Ishikawa (cell line): ENCODE measurements around the gene RGCC.
A peak's percentile ranks its signal among the peaks of the same experiment; 100 is the strongest.

ENCODE experiments used
- CEBPB ChIP-seq: IDR thresholded peaks from 2 replicates; pipeline ENCODE4 v1.6.1; 2012
- CREB1 ChIP-seq: IDR thresholded peaks from 2 replicates; pipeline ENCODE4 v1.6.1; 2012; ENCODE audit warnings: low read depth
- EGR1 ChIP-seq: IDR thresholded peaks from 2 replicates; pipeline ENCODE4 v1.6.1; 2012
- EP300 ChIP-seq: IDR thresholded peaks from 2 replicates; pipeline ENCODE4 v1.6.1; 2012; ENCODE audit warnings: borderline replicate concordance
- FOXM1 ChIP-seq: IDR thresholded peaks from 2 replicates; pipeline ENCODE4 v1.6.1; 2012; ENCODE audit warnings: low read depth, borderline replicate concordance
- NFIC ChIP-seq: IDR thresholded peaks from 2 replicates; pipeline ENCODE4 v1.6.1; 2012
- RAD21 ChIP-seq: IDR thresholded peaks from 2 replicates; pipeline ENCODE4 v1.6.1; 2012; ENCODE audit warnings: low read depth
- REST ChIP-seq: IDR thresholded peaks from 2 replicates; pipeline ENCODE4 v1.6.1; 2012; ENCODE audit warnings: low read depth, mild to moderate bottlenecking
- TAF1 ChIP-seq: IDR thresholded peaks from 2 replicates; pipeline ENCODE4 v1.6.1; 2012; ENCODE audit warnings: low read depth, mild to moderate bottlenecking
- TCF12 ChIP-seq: IDR thresholded peaks from 2 replicates; pipeline ENCODE4 v1.6.1; 2012; ENCODE audit warnings: low read depth
- TEAD4 ChIP-seq: IDR thresholded peaks from 2 replicates; pipeline ENCODE4 v1.6.1; 2012
- USF1 ChIP-seq: IDR thresholded peaks from 2 replicates; pipeline ENCODE4 v1.6.1; 2012
- YY1 ChIP-seq: IDR thresholded peaks from 2 replicates; pipeline ENCODE4 v1.6.1; 2012; ENCODE audit warnings: low read depth
- ZBTB7A ChIP-seq: IDR thresholded peaks from 2 replicates; pipeline ENCODE4 v1.6.1; 2012; ENCODE audit warnings: low read depth
- TF ChIP-seq, protein P1 (sequence below): IDR thresholded peaks from 2 replicates; pipeline ENCODE4 v1.6.1; 2012

RGCC gene

DNA sequence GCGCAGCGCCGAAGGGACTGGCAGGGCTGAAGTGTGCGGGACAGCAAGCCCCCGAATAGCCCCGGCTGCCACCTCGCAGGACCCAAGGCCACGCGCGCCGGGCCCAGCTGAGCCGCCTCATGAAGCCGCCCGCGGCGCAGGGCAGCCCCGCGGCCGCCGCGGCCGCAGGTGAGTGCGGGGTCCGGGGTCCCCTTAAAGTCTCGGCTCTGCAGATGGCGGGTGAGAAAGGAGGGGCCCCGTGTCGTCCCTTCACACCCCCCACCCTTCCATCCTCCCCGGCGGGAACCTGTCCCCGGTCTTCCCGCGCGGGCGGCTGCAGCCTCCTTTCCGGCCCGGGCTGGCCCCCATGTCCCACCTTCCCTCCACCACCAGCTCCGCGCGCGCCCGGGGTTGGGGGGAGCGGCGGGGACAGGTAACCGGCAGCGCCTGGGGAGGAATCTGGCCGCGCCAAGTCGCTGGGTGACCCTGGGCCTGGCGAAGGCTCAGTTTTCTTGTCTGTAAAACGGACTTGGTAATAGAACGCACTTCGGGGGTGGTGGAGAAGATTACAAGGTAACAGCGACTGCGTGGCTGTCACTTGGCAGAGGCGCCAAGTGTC, 338 bp downstream of the RGCC start:
- peak; percentile 72; the same call in 1 of the 2 replicates for TF ChIP-seq ZBTB7A
- no peak for TF ChIP-seq RAD21

GRCh38 chr13:41458187-41458760, 924 bp downstream of the RGCC start:
- TF ChIP-seq, protein P1, sequence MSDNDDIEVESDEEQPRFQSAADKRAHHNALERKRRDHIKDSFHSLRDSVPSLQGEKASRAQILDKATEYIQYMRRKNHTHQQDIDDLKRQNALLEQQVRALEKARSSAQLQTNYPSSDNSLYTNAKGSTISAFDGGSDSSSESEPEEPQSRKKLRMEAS, result peak; percentile 55; the same call in 1 of the 2 replicates
- TF ChIP-seq FOXM1, result no peak

DNA sequence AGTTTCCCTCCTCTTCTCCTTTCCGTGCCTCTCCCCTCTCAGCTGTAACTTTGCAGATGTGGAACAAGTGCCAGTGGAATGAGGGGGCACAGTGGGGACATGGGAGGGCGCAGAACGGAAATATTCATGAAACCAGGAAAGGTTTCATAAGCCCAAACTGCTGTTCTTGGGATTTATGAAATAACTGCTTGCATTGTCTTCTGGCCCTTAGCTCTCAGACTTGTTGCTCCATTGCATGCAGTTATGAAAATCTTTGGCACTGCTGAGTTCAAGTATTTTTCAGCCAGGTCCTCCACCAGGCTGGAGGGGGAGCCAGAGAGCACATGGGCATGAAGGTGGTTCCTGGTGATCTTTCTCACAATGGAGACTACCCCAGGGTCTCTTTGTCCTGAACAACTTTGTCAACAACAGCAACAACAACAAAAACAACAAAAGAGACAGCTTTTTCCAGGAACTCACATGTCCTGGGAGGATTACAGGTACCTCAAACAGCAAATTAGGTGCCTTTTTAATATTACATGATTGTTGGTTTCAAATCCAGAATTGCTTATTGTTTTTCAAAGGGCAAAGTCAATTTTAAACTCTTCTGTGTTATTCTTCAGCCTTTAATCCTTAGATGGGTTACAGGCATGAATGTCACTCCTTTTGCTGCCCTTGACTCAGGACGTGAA, 1.5 kb downstream of the RGCC start:
- TF ChIP-seq CEBPB (no peak), RAD21 (peak; percentile 51), USF1 (no peak)

- TF ChIP-seq REST (no peak), ZBTB7A (no peak), TCF12 (no peak), NFIC (no peak), EGR1 (no peak), USF1 (no peak), CEBPB (no peak), RAD21 (no peak), TAF1 (no peak), CREB1 (no peak), YY1 (no peak), TEAD4 (no peak), FOXM1 (no peak), EP300 (no peak)
- TF ChIP-seq, protein P1, result no peak
These were observed 2.2 kb downstream of the RGCC start for GRCh38 chr13:41459432-41460073.

GRCh38 chr13:41460074-41460465, 2.7 kb downstream of the RGCC start:
- TF ChIP-seq, protein P1, result no peak
- TF ChIP-seq FOXM1 (no peak), TCF12 (no peak)

- TF ChIP-seq YY1 (no peak), EP300 (no peak), TCF12 (no peak), RAD21 (no peak), REST (no peak), EGR1 (no peak), FOXM1 (no peak), CEBPB (no peak), TAF1 (no peak)
These were observed 3.6 kb downstream of the RGCC start for GRCh38 chr13:41460930-41461329.
